IMR-90 (cell line): ENCODE results near the gene CASKIN1.

ENCODE experiments used
- CEBPB ChIP-seq: IDR thresholded peaks from 2 replicates; pipeline ENCODE4 v1.6.1; 2012; ENCODE audit warnings: low read depth, low read length, improper control_type of control experiment
- CTCF ChIP-seq: conservative IDR thresholded peaks from 2 replicates; pipeline ENCODE4 v1.5.1; 2012; ENCODE audit warnings: mild to moderate bottlenecking, low read depth, low read length, improper control_type of control experiment
- ELK1 ChIP-seq: fragments of 150-350 bp; IDR thresholded peaks from 2 replicates; pipeline ENCODE4 v1.6.1; 2016; ENCODE audit warnings: low read depth, mild to moderate bottlenecking, low read length, moderate library complexity, borderline replicate concordance
- FOS ChIP-seq: fragments of 150-350 bp; IDR thresholded peaks from 2 replicates; pipeline ENCODE4 v1.6.1; 2016; ENCODE audit warnings: low read depth, low read length
- MXI1 ChIP-seq: IDR thresholded peaks from 2 replicates; pipeline ENCODE4 v1.6.1; 2012; ENCODE audit warnings: low read depth, mild to moderate bottlenecking, low read length, moderate library complexity, borderline replicate concordance
- POLR2A ChIP-seq: IDR thresholded peaks from 2 replicates; pipeline ENCODE4 v1.6.1; 2012; ENCODE audit warnings: mild to moderate bottlenecking, low read depth, low read length
- RCOR1 ChIP-seq: IDR thresholded peaks from 2 replicates; pipeline ENCODE4 v1.6.1; 2012; ENCODE audit warnings: mild to moderate bottlenecking, low read length, improper control_type of control experiment; ENCODE audit not compliant: insufficient replicate concordance
- RFX5 ChIP-seq: IDR thresholded peaks from 2 replicates; pipeline ENCODE4 v1.8.0; 2012; ENCODE audit warnings: low read depth, mild to moderate bottlenecking, low read length, moderate library complexity

GRCh38 chr16:2172688-2173335 is 23.6 kb downstream of the CASKIN1 start:
- TF ChIP-seq POLR2A (no peak), FOS (no peak), RFX5 (no peak), CTCF (no peak), ELK1 (no peak), RCOR1 (no peak), MXI1 (no peak), CEBPB (no peak)
